Measurements from ENCODE around the gene CASK.

Gene CASK

DNA sequence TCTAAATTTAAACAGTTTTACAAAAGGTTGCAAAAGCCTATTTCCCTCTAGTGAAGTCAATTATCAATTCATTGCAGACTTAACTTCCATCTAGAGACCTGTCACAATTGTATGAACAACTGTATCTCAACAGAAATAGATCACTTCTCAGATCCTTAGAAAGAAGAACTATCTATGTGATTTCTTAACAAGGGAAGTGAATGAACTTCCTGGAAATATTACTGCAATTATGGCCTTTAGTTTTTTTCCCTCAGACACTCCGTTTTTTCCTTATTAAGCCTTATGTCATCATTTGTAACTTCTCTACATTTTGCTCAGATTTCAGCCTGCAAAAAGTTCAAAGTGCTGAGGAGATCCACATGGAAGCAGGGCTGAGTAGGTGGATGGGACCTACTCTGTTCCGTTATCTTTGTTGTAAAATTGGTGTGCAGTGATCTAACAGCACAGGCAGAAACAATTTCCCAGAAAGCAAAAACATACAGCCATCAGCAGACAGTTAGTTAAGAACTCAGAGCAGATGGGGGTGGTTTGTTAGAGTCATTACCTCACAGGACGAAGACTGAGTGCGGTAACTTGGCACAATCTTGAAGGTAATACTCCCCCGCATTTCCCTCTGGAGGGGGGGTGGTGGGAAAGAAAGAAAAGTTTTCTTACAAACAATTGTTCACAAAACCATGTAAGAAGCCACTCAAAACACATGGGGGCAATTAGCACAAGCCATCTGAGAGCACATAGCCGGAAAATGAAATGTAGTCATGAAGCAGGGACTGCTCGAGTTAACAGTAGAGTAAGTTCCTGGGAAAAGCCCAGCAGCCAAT lies 363.9 kb downstream of the CASK start:
- DNase-seq (ENCODE audit: low spot score), result peak; percentile 11

DNA sequence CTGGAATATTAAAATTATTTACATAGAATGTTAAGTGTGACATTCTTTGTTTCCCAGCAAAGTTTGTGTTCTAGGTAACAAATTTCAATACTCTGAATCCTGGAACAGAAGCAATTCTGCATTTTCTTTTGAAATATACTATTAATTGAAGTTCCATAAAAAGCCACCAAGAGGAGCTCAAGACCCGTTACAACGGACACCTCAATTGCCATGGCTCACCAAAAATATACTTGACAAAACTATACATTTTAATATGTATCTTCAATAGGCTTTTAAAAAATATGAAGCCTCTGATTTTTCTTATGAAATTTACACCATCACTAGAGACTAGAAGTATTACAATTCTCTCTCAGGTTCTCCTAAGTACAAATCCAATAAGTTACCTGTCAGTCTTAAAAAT lies 364.8 kb downstream of the CASK start:
- DNase-seq (ENCODE audit: low spot score), result peak; percentile 6

DNA sequence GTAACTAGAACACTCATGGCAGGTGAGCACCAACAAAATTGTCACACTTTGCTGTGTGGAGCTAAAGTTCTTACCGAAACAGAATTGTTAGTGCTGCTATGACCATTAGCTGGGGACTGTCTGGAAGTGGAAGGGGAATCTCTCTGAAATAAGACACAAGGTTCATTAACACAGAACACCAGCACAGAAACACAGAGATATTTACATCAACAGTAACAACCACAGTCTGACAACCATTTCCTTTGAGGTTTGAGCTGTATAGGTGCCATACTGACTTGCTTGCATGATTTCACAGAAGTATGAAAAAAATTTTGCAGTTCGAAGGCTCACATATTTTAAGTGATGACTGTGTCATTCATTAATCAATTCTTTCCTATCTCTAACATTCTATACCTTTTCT lies 366.4 kb downstream of the CASK start:
- DNase-seq (ENCODE audit: low spot score), result no peak

DNA sequence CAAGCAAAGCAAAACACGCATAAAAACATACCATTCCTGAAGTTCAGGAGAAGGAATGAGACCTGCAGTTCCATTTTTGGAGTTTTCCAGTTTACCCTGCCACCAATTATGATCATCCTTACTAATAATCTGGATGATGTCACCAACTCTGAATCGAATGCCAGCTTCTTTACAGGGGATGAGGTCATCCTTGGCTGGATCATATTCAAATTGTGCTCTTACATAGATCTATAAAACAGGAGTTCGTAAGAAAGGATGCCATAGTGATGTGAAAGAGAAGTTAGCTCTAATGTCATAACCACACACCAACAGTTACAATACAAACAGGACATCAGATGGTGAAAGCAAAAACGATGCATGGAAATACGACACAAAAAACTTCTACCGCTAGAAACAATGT lies 369.7 kb downstream of the CASK start:
- no peak for DNase-seq (ENCODE audit: low spot score)

DNA sequence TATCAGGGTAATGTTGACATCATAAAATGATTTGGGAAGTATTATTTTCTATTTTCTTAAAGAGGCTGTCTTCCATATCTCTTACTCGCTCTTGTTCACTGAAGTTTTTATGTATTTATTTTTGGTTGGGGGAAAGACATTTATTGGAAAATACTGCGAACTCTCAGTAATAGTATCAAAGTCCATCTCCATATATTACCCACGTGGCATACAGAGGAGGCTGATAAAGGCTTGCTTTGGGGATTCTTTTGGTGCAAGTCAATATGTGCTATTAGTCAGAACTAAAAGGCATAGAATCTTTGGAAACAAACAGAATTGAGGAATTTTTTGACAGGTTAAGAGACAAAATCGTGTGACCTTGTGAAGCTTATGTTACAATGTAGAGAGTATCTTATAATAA lies 374.9 kb downstream of the CASK start:
- no peak for DNase-seq (ENCODE audit: low spot score)

DNA sequence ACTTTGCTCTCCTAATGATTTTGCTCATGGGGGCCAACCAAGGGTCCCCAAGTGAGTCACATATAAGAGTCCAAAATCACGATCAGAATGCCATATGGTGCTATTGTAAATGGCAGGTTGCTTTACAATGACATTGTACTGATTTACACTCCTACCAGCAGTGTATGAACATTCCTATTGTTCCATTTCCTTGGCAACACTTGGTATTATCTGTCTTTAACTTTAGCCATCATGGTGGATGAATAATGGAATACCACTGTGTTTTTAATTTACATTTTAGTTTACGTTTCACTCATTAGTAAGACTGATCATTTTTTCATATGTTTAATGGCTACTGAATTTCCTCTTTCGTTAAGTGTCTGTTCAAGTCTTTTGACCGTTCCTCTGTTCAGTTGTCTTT lies 379.7 kb downstream of the CASK start:
- no peak for DNase-seq (ENCODE audit: low spot score)

DNA sequence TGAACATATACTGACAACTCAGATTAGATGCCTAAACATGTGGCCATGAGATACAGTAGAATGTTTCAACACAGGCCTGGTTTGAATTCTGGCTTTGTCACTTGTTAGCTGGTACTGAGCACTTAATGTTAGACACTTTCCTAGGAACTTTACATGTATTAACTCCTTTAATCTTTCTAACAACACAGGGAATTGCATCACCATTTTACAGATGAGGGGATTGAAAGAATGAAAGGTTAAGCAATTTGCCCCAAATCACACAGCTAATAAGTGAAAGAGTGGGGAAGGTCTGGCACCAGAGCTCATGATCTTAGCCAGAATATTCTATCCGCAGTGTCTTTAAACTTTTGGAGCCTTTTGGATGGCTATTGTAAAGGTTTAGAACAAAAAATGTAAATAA lies 380.3 kb downstream of the CASK start:
- no peak for DNase-seq (ENCODE audit: low spot score)

DNA sequence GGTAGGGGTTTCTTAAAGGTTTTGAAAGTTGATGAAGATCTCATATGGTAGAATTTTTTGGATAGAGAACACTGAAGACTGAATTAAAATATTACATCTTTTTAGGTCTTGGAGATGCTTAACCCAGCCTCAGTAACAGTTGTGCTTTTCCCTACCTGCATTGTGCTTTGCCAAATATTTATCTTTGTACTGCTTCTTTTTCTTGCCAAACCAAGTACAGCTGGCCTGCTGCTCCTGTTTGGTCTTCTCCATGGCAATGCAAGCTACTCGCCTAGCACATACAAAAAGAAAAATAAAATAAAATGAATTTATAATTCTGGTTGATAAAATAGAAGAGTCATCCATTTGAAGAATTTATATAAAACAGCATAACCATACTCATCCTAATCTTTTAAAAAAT lies 380.8 kb downstream of the CASK start:
- no peak for DNase-seq (ENCODE audit: low spot score)

DNA sequence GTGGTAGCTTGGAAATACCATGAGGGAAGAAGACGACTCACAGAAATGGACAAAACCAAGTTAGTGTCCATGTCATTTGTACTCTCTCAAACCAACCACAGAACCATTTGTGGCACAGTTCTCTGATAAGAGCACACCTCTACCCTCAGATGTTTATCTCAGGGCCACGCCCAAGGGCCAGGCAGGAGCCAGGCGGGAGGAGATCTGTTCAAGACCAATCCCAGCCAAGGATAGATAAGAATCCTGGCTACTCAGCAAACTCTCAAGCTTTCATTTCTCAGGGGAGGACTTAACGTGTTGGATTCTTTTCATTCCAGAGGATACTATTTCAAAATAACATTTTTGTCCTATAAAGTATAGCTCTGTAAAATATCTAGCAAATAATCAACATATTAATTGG lies 381.2 kb downstream of the CASK start:
- no peak for DNase-seq (ENCODE audit: low spot score)

DNA sequence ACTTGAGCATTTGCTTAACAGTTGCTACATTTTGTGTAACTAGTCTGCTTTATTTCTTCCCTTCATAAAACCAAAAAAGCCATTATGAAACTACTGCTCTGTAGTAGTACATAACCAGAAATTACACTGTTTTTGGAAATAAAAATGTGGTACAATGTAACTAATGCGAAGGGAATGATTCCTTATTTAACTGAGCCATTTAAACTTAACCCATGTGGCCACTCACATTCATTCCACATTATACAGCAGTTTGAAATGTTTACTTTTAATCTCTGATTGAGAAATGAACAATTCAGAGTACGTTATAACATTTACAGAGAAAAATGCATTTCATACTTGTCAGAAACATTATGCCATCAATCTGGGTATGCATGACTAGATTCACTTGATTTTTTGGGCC lies 382.0 kb downstream of the CASK start:
- no peak for DNase-seq (ENCODE audit: low spot score)

DNA sequence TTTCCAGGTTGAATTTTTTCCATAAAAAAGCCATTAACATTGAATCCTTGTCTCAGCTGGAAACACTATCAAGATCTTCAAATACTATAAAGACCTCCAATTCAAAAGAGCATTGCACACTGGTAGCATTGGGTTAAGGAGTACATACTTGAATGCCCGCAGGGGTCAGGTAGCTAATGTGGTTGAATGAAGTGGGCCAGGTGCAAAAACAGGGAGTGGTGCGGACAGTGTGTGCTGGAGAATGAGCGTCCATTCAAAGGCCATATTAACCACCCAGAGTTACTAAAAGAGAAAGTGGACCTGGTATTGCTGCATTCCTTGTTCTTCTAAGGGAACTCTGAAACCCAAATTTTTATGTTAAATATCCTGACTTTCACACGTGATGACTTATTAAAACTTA lies 384.6 kb downstream of the CASK start:
- DNase-seq (ENCODE audit: low spot score), result no peak

DNA sequence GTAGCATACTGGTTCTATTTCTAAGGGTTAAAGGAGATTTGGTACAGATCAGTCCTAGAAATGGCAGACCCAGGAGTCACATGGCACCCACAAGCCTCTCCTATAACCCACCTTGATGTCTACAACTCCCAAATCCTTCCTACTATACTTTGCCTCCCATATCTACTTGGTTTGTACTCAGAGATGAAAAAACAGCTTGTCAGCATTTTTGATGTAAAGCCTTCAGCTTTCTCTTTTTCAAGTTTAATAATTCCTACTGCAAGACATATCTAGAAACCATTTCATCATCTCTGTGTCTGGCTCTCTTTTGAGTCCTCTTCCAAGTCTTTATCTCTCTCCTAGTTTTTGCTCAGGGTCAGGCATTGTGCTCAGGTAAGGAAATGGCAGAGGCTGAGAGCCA lies 393.3 kb downstream of the CASK start:
- DNase-seq (ENCODE audit: low spot score), result no peak

DNA sequence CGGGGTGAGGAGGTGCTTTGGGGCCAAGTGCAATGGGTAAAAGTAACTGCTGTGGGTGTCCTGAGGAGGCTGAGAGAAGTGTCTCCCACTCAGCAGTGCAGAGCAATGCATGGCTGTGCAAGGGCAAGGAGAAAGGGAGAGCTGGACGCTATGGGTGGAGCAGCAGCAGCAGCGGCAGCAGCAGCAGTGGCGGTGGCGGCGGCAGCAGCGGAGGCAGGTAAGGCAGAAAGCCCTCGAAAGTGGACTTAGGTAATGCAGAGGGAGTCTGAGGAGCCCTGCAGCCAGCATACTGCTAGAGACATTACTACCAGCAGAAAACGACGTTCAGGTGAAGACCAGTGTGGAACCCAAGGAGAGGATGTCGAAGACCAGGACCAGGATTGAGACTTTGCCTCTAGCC lies 394.1 kb downstream of the CASK start:
- DNase-seq (ENCODE audit: low spot score), result no peak

DNA sequence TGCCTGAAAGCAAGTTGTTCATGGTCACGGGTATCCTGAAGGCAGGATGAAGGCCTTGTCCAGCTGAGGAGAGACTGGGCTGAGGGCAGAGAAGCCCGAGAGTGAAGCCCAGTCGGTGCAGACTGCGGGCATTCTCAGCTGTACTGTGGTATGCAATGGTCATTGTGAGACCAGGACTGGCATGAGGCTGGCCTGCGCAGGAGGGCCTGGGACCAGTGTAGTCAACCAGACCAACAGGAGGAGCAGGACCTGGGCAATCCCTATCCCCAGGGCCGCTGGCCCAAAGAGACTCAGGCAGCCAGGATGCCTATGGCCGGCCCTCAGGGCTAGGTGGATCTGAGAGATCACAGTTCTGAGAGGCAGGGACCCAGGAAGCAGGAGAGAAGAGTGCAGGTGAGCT lies 394.6 kb downstream of the CASK start:
- DNase-seq (ENCODE audit: low spot score), result no peak

DNA sequence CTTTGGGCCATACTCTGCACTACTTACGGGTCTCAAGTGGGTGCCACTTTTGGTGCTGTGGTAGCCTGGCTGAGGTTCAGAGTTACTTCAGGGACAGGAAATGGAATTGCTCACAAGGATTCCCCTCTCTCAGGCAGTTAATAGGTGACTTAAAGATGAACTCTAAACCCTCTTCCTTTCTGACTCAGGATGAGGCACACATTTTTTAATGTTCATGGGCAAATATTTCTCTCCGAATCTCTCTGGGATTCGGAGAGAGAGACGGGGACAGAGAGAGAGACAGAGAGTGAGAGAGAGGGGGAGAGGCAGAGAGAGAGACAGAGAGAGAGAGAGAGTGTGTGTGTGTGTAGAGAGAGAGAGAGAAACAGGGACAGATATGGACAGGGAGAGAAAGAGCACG lies 396.4 kb downstream of the CASK start:
- no peak for DNase-seq (ENCODE audit: low spot score)

DNA sequence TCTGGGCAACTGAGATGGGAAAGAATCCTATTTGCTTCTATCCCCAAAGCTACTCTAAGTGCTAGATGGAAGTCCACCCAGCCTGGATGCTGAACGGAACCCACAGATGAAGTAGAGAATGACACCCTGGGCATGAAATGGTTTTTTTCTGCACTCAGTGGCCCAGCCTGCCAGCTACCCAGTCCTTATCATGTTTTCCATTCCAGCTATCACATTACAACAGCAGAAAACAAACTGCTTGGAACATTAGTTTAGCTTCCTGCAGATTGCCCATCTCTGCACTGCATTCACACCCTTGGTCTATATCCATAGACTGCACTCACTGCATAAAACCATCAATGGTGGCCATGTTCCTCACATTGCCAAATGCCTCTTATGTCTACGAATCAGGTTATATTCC lies 397.1 kb downstream of the CASK start:
- DNase-seq (ENCODE audit: low spot score), result no peak

DNA sequence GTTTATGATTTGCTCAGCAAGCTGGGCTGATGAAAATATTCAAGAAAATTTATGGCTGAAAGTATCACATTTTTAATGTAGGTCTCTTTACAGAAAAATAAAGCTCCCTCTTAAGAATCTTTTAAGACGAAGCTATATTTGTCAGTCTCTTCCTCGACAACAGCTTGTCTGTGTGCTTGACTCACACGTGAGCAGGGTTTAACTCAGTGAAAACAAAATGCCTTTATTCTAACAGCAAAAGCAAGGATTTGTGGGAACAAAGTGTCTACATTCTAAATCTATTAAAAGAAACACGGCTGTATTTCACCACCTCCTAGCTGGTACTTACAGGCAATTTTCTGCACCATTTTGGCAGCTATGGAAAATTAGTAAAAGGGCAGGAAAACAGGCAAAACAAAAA lies 400.7 kb downstream of the CASK start:
- DNase-seq (ENCODE audit: low spot score), result no peak

DNA sequence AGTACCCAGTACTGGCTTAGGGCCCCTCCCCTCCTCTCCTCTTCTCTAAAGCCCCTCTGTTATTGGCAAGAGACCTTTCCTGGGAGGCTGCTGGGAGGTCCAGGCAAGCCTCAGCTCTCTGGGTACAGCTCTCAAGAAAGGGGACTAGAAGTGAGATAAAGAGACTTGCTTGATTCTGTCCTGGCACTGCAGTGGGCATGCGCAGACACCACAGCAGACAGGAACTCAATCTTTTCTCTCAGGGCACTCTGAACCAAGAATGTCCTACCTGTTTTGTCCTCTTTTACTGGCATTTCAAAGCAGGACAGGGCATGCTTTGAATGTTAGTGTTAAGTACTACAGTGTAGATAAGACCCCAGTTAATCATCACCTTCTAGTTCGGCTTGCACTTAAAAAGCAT lies 401.3 kb downstream of the CASK start:
- DNase-seq (ENCODE audit: low spot score), result no peak

DNA sequence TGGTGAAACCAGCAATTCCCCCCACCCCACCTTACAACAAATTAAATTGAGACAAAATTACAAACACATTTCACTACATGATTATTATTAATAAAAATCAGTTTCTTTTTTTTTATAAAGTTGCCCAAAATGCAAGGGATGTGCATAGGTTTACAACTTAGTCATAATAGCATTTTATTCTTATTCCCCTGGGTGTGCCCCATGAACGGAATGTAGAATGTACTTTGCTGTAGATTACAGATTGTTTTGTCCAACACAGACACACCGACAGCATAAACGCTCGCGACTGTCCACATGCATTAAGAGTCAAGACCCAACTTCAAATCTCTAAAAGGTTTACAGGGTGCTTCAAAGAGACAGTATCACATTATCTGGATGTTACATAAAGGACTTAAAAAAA lies 403.9 kb downstream of the CASK start:
- no peak for DNase-seq (ENCODE audit: low spot score)

DNA sequence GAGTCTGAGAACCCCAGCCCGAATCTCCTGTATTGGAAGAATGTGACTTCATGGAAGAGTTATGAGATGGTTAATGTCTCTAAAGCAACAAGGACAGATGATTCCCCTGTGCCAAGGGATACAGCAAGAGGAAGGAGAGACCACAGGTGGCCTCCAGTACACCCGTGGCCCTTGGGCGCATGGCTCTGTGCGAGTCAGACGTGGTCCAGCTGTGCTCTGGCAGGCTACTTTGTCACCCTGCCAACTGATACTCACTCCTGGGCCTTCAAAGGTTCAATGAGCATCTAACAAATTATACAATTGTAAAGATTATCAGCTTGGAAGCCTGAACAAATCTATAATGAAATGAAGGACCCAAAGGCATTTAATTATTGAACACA lies 404.5 kb downstream of the CASK start:
- no peak for DNase-seq (ENCODE audit: low spot score)

DNA sequence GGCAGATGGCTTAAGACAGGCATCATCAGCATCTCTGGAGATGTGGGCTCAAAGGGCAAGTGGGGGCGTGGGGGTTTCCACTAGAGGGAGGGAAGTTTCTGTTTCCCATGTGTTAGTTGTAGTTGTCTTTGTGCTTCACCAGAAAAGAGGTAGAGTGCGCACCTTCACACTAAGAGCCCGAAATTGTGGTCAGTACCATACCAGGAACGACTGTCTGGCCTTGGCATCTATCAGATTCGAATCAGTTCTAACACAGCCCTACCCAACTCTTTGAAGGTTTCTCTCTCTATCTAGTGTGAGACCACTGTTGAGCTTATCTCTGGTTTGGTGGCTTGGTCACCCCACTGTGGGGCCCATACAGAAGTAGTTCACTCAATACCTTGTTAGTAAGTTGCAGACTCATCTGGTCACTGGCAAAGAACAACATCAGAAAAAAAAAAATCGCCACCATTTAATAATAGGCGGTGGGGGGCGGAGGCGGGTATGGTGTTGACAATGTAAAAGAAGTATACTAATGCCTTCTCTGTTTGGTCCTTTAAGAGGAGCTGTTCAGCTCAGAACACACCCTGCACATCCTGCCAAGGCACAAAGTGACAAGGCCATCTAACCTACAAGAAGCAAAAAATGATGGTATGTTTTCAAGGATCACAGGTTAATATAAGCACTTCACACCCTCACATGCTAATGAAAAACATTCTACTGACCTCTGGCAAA lies 405.1 kb downstream of the CASK start:
- DNase-seq (ENCODE audit: low spot score), result no peak

DNA sequence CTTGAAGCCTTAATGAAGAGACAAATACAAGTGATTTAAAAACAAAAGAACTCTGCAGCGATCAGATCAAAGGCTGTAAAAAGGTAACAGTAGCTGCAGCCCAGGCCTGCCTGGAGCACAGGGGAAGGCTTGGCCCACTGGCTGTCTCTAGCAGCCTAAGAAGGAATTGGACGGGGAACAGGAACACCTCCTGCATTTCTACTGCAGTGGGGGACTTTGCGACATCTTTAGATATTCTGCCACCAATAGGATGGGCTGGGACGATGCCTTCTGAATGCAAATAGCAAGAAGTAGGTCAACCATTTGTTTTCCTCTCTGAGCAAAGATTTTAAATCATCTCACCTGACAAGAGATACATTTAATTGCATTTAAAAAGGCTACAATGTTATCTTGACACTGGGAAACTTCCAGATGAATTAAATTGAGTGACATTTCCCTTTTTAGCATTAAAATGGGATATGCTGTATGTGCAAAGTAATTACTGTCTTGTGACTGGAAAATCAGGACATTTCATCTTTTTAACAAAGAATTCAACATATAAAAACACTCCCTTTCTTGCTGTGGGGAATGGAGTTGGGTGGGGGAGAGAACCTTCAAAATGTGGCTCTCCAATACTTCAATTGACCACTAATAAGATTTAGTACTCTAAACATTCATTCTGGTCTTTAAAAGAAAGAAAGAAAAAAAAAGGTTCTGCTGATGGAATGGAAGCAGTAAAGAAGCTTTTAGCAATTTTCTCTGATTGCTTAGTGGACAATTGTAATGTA lies 406.2 kb downstream of the CASK start:
- DNase-seq (ENCODE audit: low spot score), result no peak

DNA sequence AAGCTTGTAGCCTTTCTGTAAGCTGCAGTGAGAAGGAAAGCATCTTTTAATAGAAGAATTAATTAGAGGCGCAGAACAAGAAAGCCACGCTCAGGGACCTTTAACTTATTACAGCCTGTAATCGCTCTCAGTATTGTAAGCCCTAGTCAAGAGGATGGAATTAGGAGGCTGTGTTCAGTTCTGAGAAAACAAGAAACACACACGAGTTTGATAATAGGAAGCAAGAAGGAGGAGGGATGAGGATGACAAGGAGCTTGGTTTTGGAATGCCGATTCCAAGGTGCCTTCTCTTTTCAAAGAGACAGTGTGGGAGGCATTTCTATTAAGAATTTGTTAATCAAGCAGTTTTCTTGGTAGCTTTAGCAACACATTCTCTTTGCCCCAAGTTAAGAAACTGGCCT lies 406.9 kb downstream of the CASK start:
- DNase-seq (ENCODE audit: low spot score), result no peak

Measured in AG08396 (cell line).